HG03565 (cell line): ENCODE results near the gene ADRB1.
A peak's percentile ranks its signal among the peaks of the same experiment; 100 is the strongest.

Experiments
- ATAC-seq: cut with Tn5 transposase; IDR thresholded peaks from one replicate; pipeline ENCODE4 v1.9.1; 2021; ENCODE audit warnings: mild to moderate bottlenecking, moderate library complexity; ENCODE audit not compliant: unreplicated experiment

The ADRB1 gene

DNA sequence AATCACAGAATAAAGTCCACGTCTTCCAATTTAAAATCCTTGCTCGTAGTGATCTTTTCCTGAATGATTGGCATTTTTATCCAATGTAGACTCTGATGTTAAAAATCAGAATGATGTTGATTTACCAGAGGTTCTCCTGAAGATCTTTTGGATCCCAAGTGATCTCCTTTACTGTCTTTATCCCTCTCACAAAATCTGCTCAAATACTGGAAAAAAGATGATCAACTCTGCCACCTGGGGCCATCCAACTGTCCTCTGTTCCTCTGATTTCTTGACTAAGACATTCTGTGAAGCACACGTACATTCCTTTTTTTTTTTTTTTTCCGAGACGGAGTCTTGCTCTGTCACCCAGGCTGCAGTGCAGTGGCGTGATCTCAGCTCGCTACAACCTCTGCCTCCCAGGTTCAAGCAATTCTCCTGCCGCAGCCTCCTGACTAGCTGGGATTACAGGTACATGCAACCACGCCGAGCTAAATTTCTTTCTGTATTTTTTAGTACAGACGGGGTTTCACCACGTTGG, 18.0 kb upstream of the ADRB1 start:
- no peak for ATAC-seq

GRCh38 chr10:114026189-114027040, 17.3 kb upstream of the ADRB1 start:
- ATAC-seq, result peak; percentile 45

GRCh38 chr10:114027041-114027394, 16.6 kb upstream of the ADRB1 start:
- ATAC-seq, result no peak

- ATAC-seq, result no peak
Measured at GRCh38 chr10:114027951-114028350, 15.7 kb upstream of the ADRB1 start.

GRCh38 chr10:114028425-114028824, 15.2 kb upstream of the ADRB1 start:
- no peak for ATAC-seq

GRCh38 chr10:114029655-114030054, 14.0 kb upstream of the ADRB1 start:
- ATAC-seq, result no peak

GRCh38 chr10:114030140-114030539, 13.5 kb upstream of the ADRB1 start:
- no peak for ATAC-seq

DNA sequence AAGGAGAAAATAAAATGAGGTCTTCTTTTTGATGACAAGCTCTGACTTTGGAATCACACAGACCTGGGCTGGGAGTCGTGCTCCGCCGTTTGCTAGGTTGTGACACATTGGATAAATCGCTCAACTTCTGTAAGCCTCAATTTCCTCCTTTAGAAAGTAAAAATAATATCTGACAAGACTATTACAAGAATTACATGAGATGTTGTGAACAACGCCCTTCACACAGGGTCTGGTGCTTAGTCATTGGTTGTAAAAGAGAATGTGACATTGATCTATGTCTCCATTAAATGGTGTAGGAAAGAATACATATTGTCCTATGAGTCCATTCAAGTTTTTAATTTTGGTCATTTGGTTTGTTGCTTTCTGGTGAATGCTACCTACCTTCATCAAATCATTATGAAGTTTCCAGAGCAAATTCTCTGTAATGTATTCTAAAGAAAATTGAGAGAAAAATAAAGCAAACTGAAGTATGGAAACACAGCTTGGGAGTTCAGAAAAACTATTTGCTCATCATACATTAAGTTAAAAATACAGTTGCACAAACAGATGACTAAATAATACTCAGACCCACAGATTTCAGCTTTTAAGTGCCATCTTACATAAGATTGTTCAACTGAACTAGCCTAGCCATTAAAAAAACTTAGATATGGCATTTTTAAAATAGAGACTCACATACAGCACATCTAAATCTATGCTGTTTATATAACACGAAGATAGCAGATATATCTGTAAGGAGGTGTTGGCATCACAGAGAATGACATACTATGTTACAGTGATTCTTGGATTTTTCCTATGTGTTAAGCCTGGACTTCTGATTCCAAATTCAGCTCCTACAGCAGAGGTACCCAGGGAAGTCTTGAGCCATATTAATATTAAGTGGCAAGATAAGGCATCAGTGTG, 12.3 kb upstream of the ADRB1 start:
- no peak for ATAC-seq

GRCh38 chr10:114033566-114033965, 10.1 kb upstream of the ADRB1 start:
- ATAC-seq, result no peak

DNA sequence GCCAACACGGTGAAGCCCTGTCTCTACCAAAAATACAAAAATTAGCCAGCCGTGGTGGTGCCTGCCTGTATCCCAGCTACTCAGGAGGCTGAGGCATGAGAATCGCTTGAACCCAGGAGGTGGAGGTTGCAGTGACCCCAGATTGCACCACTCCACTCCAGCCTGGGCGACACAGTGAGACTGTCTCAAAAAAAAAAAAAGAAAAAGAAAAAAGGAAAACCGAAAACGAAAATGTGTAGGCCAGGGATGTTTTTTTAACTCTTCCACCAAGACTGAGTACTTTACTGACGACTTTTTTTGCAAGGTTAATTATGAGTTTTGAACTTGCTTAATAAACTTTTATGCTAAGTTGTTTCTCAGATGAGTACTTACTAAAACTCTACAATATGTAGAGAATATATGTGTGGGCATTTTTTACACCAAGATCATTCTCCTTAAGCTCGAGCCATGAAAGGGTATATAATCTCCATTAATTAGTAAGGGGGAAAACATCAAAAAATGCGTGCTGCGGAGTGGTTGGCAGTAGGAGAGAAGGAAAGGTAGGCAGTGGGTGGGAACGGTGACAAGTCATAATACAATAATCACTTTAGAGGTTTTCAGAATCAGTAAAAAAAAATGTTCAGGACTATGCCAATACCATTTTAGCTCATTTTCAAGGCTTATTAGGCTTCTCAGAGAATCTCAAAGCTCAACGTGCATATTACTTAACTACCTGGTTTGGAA, 8.6 kb upstream of the ADRB1 start:
- ATAC-seq, result no peak

DNA sequence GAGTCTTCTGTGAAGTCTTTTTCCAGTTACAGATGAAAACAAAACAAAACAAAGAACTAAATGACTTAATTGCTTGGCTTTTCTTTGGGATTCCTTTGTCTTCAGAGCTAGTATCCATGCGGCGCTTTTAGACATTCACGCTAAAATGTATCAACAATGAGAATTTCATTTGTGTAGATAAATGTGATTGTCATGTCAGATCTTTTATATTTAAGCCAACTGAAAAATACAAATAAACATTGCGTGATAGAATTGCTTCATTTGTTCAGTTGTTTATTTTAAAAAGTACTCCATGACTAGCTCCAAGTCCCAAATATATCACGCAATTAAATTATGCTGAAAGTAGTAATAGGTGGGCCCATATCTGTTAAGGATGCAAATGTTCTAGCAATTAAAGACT, 7.9 kb upstream of the ADRB1 start:
- ATAC-seq, result no peak

DNA sequence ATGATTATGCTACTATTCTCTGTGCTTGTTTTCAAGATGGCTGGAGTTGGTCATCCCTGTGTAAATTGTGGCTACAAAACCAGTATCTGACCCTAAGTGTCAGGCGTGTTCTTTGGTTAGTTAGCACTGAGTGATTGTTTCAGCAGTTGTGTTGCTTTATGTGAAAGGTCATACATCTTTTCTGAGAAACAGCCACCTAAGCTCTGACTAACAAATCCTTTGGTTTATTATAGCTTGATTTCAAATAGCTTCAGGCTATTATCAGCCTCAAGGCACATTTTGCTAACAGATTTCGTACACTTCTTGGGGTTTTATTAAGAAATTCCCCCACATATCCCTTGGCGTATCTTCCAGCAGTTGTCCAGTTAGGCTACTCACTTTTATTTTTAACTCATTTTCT, 4.8 kb upstream of the ADRB1 start:
- no peak for ATAC-seq

DNA sequence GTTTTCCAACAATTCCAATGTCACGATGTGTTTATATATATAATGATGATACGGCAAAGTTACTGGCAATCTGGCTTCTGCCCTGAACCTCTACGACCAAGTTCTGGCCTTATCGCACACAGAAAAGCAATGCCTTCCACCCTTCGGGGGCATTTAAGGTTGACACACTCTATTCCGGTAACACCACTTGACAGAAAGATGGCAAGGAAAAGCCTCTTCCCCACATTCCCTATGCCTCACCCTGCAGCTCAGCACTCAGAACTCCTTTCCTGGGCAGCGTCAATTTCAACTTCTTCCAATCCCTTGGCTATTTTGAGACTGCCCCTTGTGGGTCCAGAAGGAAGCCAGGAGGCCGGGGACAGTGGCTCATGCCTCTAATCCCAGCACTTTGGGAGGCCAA, 2.5 kb upstream of the ADRB1 start:
- ATAC-seq, result no peak

GRCh38 chr10:114042895-114043531, 653 bp upstream of the ADRB1 start:
- peak; percentile 20 for ATAC-seq

DNA sequence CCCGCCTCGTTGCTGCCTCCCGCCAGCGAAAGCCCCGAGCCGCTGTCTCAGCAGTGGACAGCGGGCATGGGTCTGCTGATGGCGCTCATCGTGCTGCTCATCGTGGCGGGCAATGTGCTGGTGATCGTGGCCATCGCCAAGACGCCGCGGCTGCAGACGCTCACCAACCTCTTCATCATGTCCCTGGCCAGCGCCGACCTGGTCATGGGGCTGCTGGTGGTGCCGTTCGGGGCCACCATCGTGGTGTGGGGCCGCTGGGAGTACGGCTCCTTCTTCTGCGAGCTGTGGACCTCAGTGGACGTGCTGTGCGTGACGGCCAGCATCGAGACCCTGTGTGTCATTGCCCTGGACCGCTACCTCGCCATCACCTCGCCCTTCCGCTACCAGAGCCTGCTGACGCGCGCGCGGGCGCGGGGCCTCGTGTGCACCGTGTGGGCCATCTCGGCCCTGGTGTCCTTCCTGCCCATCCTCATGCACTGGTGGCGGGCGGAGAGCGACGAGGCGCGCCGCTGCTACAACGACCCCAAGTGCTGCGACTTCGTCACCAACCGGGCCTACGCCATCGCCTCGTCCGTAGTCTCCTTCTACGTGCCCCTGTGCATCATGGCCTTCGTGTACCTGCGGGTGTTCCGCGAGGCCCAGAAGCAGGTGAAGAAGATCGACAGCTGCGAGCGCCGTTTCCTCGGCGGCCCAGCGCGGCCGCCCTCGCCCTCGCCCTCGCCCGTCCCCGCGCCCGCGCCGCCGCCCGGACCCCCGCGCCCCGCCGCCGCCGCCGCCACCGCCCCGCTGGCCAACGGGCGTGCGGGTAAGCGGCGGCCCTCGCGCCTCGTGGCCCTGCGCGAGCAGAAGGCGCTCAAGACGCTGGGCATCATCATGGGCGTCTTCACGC, 825 bp downstream of the ADRB1 start:
- ATAC-seq, result no peak

DNA sequence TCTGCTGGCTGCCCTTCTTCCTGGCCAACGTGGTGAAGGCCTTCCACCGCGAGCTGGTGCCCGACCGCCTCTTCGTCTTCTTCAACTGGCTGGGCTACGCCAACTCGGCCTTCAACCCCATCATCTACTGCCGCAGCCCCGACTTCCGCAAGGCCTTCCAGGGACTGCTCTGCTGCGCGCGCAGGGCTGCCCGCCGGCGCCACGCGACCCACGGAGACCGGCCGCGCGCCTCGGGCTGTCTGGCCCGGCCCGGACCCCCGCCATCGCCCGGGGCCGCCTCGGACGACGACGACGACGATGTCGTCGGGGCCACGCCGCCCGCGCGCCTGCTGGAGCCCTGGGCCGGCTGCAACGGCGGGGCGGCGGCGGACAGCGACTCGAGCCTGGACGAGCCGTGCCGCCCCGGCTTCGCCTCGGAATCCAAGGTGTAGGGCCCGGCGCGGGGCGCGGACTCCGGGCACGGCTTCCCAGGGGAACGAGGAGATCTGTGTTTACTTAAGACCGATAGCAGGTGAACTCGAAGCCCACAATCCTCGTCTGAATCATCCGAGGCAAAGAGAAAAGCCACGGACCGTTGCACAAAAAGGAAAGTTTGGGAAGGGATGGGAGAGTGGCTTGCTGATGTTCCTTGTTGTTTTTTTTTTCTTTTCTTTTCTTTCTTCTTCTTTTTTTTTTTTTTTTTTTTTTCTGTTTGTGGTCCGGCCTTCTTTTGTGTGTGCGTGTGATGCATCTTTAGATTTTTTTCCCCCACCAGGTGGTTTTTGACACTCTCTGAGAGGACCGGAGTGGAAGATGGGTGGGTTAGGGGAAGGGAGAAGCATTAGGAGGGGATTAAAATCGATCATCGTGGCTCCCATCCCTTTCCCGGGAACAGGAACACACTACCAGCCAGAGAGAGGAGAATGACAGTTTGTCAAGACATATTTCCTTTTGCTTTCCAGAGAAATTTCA, 1.7 kb downstream of the ADRB1 start:
- ATAC-seq, result no peak

DNA sequence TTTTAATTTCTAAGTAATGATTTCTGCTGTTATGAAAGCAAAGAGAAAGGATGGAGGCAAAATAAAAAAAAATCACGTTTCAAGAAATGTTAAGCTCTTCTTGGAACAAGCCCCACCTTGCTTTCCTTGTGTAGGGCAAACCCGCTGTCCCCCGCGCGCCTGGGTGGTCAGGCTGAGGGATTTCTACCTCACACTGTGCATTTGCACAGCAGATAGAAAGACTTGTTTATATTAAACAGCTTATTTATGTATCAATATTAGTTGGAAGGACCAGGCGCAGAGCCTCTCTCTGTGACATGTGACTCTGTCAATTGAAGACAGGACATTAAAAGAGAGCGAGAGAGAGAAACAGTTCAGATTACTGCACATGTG, 2.4 kb downstream of the ADRB1 start:
- no peak for ATAC-seq

DNA sequence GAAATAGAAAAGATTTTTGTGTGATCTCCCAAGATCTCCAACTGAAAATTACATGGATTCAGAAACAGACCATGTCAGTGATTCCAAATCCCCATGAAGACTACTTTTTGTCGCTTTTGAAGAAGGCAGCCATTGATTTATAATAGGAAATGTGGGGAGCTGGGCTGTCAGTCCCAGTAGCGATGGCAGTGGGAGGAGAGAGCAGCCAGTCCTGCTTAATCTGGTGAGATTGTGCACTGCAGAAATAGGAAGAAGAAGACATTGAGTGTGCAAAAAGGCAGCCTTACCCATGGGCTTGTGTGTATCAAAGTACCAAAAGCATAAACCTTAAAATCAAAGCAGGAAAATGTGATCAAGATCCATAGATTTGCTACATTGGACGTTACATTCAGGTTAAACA, 4.8 kb downstream of the ADRB1 start:
- ATAC-seq, result no peak

- ATAC-seq, result no peak
Measured at GRCh38 chr10:114051714-114052113, 8.0 kb downstream of the ADRB1 start.
